ENCODE measurements around the gene FER. TPM values are rescaled to one million over a fixed set of nuclear protein-coding genes. Genes with fewer than 3 reads are reported as not detected.

The FER gene
- total RNA-seq, 1 experiment from 2014 or later = 18.0 TPM

DNA sequence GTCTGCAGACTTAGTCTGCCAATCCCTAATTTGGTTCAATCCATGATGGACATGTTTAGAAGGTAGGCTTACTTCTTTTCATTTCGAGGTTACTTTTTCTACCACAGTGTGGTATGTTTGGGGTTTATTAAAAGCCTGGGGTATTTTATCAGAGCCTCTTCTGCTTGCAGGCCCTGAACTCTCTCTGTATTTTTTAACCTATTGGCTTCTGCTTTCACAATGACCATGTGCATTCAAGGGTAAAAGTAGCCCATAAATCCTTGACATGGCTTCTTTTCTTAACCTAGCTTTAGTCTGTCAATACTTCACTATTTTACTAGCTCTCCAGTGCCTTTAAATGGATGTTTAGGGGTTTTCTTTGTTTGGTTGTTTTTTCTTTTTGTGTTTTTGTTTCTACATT is 286.6 kb downstream of the FER start:
- no peaks in the 10 kb centered on the region for H3K27me3 Mint-ChIP-seq (ENCODE audit: low read depth)
- Histone ChIP-seq H3K9ac (ENCODE audit: extremely low read depth, insufficient read length, low read length) (no peak overlapping the region), H3K4me2 (ENCODE audit: insufficient read depth, insufficient read length, low read length) (no peak overlapping the region), H2BK5ac (ENCODE audit: insufficient read length, low read length) (no peak overlapping the region), H2AFZ (ENCODE audit: low read length) (no peak overlapping the region), H4K91ac (ENCODE audit: insufficient read length, low read depth, low read length) (no peak overlapping the region), H2BK15ac (ENCODE audit: low read depth, low read length) (no peak overlapping the region), H3K27me3 (ENCODE audit: insufficient read depth, low read length) (no peaks in the 10 kb centered on the region), H2BK20ac (ENCODE audit: low read depth, low read length, poor library complexity, severe bottlenecking) (no peak overlapping the region), H3K23me2 (ENCODE audit: insufficient read length, low read depth, low read length, poor library complexity, severe bottlenecking) (no peaks in the 10 kb centered on the region), H3K18ac (ENCODE audit: insufficient read length, low read depth, low read length) (no peak overlapping the region), H3K4ac (ENCODE audit: low read depth, low read length) (no peak overlapping the region), H3K4me1 (ENCODE audit: insufficient read depth, low read length) (no peaks in the 10 kb centered on the region), H3K27ac (ENCODE audit: insufficient read length, low read depth, low read length) (no peak overlapping the region), H3K79me1 (ENCODE audit: insufficient read depth, low read depth, low read length, poor library complexity, severe bottlenecking) (no peaks in the 10 kb centered on the region), H3K56ac (ENCODE audit: insufficient read length, low read depth, low read length) (no peak overlapping the region), H3K9me3 (ENCODE audit: control insufficient read depth, low read depth, low read length) (no peaks in the 10 kb centered on the region), H3K14ac (ENCODE audit: insufficient read depth, low read length) (no peak overlapping the region), H2BK12ac (ENCODE audit: insufficient read length, low read depth, low read length) (no peak overlapping the region), H4K8ac (replicated peaks; ENCODE audit: insufficient read length, low read depth, low read length) (no peak overlapping the region), H2AK5ac (ENCODE audit: insufficient read length, low read length) (no peak overlapping the region), H3K23ac (ENCODE audit: insufficient read length, low read depth, low read length) (no peak overlapping the region), H4K20me1 (ENCODE audit: control insufficient read depth, insufficient read depth, insufficient read length) (no peaks in the 10 kb centered on the region), H2BK120ac (ENCODE audit: low read depth, low read length, poor library complexity, severe bottlenecking) (no peak overlapping the region), H3K79me2 (ENCODE audit: insufficient read depth, low read length) (no peaks in the 10 kb centered on the region), H3T11ph (ENCODE audit: low read length) (no peak overlapping the region), H4K5ac (ENCODE audit: insufficient read length, low read depth, low read length) (no peak overlapping the region)
- H3K4me3 Mint-ChIP-seq = no peak overlapping the region
- DNase-seq = no peak
- no peaks in the 10 kb centered on the region for H3K9me3 Mint-ChIP-seq
- H3K36me3 Mint-ChIP-seq (ENCODE audit: insufficient read depth in 1 of 3, low read depth in 3 of 3) = no peaks in the 10 kb centered on the region
- peak overlapping the region in 2 of 3 experiments; percentile 31 to 50; a peak in 1 of 7 replicates for H3K27ac Mint-ChIP-seq
- no CpG with 5 or more reads among the region's 1 CpG for WGBS (ENCODE audit: extremely low coverage, insufficient read length, low lambda C conversion rate)
- H3K4me1 Mint-ChIP-seq = peaks cover 0 to 4% of the 10 kb centered on the region in 2 experiments; a peak in 2 of 4 replicates
- TF ChIP-seq, protein P1, sequence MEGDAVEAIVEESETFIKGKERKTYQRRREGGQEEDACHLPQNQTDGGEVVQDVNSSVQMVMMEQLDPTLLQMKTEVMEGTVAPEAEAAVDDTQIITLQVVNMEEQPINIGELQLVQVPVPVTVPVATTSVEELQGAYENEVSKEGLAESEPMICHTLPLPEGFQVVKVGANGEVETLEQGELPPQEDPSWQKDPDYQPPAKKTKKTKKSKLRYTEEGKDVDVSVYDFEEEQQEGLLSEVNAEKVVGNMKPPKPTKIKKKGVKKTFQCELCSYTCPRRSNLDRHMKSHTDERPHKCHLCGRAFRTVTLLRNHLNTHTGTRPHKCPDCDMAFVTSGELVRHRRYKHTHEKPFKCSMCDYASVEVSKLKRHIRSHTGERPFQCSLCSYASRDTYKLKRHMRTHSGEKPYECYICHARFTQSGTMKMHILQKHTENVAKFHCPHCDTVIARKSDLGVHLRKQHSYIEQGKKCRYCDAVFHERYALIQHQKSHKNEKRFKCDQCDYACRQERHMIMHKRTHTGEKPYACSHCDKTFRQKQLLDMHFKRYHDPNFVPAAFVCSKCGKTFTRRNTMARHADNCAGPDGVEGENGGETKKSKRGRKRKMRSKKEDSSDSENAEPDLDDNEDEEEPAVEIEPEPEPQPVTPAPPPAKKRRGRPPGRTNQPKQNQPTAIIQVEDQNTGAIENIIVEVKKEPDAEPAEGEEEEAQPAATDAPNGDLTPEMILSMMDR (conservative IDR thresholded peaks at IDR 0.05) = no peak
